GM19324 (cell line): ENCODE results near the gene PPP1R7.
A peak's percentile ranks its signal among the peaks of the same experiment; 100 is the strongest.

ENCODE experiments used
- ATAC-seq: cut with Tn5 transposase; IDR thresholded peaks from one replicate; pipeline ENCODE4 v1.9.1; 2021; ENCODE audit warnings: mild to moderate bottlenecking, moderate library complexity; ENCODE audit not compliant: unreplicated experiment, low FRiP score

Gene PPP1R7

DNA sequence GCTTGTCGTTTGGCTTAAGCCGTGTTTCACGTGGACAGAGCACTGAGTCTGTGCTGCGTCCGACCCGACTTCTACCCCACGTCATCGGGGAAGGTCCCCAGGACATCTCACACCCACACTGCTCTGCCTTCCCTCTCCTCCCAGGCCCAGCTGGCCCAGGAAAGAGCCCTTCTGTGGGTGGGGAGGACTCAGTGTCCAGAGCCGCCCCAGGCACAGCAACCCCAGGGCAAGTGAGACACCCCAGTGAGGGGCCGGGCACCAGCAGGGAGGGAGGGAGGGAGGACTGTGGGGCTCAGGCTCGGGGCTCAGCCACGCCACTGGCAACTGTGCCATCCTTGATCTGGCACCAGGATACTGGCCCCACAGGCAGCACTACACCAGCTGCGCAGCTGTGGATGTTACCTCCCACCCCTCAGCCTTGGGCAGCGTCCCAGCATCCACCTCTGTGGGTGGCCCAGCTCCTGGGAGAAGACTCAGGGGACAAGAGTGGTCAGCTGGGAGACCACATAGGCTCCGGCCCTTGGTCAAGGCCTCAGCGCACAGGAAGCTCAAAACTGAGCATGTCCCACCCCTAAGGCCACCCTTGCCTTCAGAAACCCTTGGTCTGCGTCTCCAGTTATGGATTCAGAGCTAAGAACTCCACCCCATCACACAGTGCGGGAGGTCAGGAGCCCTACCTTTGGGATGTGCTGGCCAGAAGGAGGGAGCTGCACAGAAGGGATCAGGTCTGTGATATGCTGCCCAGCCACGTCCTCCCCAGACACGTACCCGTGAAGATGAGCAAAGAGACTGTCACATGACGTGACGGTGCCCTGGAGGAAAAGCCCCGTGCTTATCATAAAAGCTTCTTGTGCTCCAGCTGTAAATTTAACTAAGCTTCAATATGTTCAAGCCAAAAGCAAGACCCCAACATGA, 12.7 kb upstream of the PPP1R7 start:
- no peak for ATAC-seq

DNA sequence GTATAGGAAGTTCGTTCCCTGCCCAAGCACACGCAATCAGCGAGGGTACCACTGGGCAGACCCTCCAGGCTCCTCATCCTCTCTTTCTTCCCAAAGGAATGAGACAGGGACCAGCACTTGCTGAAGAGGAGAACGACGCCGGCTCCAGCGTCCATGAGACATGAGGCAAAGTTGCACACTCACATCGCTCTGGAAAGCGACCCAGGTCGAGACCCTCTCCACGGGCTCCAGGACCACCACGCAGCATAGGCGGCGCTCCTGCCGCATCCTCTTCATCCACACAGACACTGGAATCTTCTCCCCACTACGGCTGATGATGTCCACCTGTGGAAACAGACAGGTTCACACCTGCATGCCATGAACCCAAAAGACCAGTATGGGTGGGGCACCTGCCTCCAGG, 11.8 kb upstream of the PPP1R7 start:
- no peak for ATAC-seq

DNA sequence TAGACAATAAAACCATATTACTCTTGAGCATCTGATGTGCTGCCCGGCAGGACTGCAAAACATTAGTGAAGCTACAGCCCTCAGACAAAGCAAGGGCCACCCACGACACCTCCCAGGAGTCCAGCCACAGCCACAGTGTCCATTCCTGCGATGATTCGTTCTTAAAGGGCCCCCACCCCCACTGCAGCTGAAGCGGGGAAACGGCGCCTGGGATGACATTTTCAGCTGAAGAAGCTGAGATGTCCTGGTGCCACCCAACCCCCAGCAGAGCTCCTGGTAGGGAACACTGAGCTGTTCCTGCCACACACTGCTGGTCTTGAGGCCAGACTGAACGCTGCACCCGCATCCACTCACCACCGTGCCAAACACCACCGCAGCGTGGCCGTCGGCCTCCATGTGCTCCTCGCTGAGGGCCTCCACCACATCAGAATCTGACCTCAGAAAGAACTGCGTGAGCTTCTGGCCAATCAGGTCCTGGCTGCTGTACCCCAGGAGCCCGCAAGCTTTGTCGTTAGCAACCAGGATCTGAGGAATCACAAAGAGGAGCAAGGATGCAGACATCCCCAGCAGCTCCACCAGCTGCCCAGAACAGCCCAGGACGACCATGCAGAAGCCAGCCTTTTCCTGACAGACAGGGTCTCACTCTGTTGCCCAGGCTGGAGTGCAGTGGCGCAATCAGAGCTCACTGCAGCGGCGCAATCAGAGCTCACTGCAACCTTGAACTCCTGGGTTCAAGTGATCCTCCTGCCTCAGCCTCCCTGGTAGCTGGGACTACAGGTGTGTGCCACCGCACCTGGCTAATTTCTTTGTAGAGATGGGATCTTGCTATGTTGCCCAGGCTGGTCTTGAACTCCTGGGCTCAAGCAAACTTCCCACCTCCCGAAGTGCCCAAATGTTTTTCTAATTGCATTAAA, 10.5 kb upstream of the PPP1R7 start:
- ATAC-seq = no peak

DNA sequence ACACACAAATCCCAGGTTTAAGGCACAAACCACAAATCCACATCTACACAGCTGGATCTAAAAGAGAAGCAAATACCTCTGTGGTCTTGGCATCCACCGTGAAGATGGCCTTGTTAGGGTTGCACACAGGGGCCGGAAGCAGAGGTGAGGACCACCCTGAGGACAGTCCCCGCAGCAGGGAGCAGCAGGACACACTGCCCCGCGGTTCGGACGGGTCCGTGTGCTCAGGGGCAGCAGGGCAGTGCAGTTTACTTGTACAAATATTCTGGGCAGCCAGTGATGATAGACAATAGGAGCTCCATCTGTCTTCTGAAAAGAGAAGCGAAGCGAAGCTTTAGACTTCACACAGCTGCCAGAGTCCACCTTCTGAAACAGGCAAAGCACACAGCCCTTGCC, 9.8 kb upstream of the PPP1R7 start:
- no peak for ATAC-seq

DNA sequence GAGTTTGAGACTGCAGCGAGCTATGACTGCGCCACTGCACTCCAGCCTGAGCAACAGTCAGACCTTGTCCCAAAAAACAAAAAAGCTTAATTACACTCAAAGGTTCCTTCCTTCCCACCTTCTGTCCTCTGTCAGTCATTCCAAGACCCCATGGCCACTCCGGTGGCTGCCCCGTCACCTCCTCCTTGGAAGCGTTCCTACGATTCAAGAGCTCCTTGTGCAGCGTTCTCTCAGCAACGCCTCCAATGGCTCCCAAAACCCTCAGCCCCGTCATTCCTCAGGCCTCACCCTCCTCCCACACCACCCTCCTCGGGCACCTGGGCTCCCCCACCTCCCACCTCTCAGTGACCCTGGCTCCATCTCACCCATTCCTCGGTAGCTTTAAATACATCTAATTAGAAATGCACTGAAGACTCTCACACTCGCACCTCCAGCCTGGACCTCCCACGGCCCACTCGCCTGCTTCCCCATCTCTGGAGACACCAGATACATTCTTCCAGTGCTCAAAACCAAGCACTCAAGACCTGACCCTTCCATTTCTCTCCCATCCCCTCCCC, 9.0 kb upstream of the PPP1R7 start:
- ATAC-seq = no peak

DNA sequence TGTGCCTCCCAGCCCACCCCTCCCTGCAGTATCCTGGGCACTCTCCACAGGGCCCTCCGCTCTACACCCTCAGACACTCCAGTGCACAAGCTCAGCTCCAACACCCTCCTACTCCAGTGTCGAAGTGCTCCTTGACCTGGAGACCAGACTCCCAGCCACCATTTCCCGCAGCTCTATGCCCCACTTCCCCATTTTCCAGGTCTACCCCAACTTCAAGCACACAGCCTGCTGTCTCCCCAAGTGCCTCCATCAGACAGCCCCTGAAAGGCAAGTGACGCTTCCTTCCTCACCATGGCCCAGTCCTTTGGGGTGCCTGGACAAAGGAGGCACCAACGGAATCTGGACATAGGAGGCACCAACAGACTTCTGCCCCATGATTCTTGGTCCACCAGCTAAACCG, 8.2 kb upstream of the PPP1R7 start:
- ATAC-seq = no peak

DNA sequence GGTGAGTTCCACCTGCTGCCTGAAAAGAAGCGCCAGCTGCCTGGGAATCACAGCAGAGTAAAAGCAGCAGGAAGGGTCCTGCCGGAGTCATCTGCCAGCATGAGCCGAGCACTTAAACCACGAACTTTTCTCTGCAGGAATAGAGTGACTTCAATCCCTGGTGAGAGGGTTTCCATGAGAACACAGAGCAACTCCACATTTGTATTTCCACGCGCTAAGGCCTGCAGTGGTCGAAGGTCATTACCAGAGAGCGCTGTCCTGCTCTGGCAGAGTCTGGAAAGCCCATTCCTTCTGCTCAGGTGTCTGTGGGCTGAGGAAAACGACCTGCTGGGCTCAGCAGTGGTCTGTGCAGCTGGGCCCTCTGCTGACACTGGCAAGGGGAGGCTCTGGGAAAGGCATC, 7.7 kb upstream of the PPP1R7 start:
- ATAC-seq = no peak

DNA sequence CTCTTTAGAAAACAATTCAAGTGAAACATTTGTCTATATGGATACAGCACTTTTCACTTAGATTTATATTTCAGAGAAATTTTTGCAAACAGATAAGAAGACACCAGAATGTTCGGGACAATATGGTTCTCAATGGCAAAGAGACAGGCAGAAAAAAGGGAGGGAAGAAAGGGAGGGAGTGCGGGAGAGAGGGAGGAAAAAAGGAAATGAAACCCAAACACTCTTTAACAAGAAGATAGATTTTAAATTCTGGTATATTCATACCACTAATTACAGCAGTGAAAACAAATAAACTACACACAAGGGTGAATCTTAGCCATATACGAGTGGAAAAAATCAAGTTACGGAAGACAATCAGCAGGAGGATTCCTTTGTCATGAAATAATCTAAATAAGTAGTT, 4.0 kb upstream of the PPP1R7 start:
- no peak for ATAC-seq

DNA sequence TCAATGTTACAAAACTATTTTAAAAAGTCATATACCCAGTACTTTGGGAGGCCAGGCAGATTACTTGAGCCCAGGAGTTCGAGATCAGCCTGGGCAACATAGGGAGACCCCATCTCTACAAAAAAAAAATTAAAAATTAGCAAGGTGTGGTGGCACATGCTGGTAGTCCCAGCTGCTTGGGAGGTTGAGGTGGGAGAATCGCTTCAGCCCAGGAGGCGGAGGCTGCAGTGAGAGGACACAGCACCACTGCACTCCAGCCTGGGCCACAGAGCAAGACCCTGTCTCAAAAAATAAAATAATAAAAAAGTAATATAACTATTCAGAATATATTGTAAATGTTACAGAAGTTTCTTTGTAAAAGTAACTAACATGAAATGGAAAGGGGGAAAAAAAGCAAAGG, 2.9 kb upstream of the PPP1R7 start:
- no peak for ATAC-seq

DNA sequence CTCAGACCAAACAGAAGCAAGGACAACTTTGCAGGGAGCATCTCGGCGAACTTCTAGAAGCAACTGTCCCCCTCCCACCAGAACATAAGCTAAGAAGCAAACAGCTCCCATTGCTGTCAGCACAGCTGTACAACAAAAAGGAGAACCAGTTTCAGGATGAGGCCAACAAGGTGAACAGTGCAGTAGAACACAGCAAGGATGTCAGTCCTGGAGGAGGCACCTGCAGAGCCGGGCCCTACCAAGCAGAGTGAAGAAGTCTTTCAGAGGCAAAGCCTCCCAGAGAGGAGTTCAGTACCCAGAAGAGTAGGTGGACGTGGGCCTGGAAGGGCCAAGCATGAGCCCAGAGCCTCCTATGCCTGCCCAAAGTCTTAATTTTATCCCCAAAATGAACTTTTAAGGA, 2.0 kb upstream of the PPP1R7 start:
- ATAC-seq = no peak

DNA sequence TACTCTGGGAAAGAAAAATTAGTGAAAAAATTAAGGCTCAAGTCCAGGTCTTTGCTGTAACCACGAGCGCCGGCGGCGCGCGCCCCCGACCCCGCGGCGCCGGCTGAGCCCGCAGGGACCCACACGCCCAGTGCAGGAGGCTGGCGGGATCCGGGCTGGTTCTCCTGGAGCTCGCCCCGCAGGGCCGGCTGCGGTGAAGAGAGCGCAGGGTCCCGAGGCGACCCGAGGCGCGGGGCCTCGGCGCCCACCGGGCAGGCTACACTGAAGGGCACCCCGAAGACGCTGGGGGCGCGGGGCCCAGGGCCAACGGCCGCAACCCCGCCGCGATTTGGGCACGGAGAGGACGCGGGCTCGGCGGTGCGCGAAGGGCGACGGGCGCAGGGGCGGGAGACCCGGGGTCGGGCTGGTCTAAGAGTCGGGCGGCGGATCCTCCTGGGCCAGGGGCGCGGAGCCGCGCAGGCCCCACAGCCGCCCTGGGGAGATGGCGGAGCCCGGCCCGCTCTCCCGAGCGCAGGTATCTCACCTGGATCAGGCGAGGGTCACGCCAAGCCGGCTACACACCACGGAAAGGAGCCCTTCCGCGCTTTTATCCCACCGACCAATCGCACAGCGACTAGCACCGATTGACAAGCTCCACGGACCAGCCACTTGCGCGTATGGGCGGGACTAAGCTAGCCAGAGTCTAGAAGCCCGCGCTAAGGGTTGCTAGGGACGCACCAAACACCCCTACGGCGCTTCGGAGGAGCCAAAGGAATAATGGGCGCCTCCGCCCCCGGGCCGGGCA, 1.2 kb upstream of the PPP1R7 start, which contains the start of gene PASK:
Gene PASK, minus strand, starts transcription at position 582 of the 784 bp plus-strand sequence. CDS start 6,440 bp downstream, outside the sequence.
- ATAC-seq = peak; percentile 69

DNA sequence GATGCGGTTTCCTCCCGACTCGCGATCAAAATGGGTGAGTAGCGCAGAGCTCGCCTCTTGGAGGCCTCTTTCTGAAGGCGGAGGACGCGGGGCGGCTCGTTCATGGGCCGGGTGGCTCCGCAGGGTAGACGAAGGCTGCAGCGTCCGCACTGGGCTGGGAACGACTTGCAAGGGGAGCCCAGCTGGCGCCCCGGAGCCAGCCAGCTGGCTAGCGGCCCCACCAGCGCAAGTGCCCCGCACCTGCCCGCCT, 667 bp upstream of the PPP1R7 start:
- ATAC-seq = no peak

DNA sequence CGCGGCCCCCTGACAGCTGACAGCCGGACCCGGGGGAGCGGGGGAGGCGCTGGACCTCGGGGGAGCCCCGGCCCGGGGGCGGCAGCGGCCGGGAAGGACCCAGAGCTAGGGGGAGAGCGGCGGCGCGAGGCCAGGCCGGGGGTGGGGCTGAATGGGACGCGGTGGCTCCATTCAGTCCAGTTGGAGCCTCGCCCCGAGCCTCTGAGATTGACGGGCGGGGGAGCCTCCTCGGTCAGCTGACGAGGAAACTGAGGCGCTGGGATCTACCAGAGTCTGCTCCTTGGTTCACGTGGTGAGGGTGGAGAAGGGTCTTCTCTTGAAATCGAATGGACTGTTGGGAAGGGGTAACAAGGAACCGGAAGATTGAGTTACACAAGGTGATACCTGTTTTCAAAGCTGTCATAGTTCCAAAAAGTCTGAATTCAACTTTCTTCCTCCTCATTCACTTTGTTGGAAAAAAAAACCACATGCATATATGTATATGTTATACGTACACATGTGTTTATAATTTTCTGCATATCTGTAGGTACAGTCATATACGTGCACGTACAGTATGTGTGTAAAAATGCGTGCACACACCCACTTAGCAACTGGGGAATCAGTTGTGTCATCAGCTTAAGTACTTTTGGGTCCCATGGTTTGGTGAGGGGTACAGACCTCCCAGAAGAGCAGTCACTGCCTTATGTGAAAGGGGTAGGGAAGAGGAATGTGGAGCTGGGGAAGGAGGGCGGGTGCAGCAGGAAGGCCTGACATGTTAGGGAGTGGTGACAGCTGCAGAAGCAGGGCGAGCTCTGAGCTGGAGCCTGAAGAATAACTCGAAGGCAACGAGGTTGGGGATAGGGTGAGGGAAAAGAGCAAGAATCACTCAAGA, 628 bp downstream of the PPP1R7 start:
- ATAC-seq = no peak

DNA sequence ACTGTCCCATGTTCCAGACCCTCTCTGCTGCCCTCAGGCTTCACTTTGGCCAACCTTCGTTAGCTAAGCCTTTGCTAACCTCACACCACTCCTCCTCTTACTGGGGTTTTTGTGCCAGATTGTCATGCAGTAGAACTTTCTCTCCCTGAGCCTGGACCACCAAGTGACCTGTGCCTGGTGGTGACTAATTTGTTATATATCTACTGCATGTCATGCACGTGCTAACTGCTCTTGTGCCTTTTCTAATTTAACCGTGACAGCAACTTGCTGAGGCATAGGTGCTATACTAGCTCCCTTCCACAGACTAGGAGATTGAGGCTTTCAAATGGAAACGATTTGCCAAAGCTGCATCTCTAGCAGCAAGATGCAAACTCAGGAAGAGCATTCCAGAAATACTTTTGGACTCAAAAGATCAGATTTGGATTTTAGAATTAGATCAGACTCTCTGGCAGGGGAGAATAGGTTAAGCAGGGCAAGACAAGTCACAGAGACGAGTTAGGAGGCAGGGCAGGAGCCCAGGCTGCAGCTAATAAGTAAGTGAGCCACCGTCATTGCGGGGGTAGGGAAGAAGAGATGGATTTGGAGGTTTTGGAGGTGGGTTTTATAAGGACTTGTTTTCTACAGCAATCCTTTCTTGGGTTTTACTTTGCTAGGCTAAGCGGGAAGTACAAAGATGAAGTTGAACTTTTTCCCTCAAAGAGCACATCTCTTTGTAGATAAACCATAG, 1.8 kb downstream of the PPP1R7 start:
- no peak for ATAC-seq

DNA sequence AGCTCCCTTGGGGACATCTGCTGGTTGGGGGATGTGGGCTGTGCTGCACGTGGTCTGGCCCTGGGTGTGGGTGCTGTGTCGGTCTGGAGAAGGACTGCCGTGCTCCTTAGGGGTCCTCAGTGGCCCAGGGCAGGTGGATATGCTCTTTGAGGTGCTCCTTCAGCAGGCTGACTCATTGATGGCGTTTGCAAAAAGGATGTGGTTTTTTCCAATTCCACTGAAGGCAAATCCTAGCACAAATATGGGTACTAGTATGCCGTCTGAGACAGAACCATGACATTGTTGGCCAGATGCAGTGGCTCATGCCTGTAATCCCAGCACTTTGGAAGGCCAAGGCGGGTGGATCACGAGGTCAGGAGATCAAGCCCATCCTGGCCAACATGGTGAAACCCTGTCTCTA, 3.3 kb downstream of the PPP1R7 start:
- no peak for ATAC-seq

DNA sequence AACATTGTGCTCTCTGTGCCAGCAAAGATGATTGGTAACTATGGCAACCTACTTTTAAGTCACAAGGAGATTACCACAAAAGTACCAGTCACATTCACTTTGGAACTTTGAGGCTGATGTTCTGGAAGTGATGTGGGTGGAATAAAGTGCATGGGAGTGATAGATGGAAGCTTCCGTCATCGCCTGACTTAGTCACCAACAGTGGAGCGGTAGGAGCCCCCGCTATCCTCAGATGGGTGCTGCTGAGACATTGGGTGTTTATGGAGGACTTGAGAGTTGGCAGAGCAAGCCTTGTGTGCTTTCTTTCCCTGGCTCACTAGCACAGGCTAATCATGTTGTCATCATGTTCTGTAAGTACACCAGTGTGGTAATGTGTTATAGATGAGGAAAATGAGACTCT, 4.6 kb downstream of the PPP1R7 start:
- ATAC-seq = no peak

DNA sequence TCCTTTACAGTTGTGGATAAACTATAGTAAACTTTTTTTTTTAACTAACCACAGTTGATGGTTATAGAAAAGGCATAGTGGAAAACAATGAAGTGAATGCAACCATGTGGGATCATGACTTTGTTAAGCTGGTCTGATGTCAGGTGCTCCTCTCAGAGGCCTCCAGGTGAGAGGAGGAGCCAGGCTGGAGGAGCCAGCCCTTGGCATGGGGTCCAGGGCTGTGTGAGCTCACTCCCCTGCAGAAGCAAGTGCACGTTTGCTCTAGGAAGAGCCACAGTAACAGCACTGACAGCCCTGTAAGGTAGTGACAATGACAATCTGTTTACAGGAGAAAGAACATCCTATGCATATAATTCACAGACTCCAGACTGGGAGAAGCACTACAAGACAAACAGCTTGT, 5.7 kb downstream of the PPP1R7 start:
- ATAC-seq = no peak

DNA sequence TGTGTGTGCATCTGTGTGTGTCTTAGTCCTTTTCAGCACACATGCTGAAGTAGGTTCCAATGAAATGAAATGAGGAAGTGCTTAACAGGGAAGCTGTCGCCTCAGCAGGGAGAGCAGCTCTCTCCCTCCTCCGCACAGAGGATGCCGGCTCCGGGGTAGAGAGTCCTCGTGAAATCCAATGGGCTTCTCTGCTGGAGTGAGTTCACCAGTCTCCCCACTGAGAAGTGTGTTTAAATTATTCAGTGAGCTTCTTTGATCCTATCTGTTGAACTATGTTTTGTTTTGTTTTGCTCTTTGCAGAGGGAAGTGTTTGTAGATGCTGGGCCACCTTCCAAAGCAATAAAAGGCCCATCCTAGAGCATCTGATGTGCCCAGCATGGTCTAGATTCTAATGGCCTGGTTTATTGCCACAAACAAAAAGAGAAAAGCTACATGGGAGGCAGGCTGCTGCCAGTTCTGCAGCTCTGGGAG, 6.7 kb downstream of the PPP1R7 start:
- no peak for ATAC-seq
